SK-N-SH (cell line): ENCODE measurements around the gene MEF2C. TPM values are rescaled to one million over a fixed set of nuclear protein-coding genes. Genes with fewer than 3 reads are reported as not detected.

Experiments
- CTCF ChIA-PET: fragments of 300-600, 350-600 bp; formaldehyde crosslinking; extraction: SDS; loops from one replicate; lab custom pipeline; 2021; lab: Yijun Ruan, JAX
- POLR2A ChIA-PET: fragments of 350-600 bp; sonication (Branson Sonifier 250); formaldehyde crosslinking; extraction: SDS; loops from one replicate; lab custom pipeline; 2020; ENCODE audit warnings: antibody characterized with exemption, inconsistent platforms; lab: Yijun Ruan, JAX
- DNase-seq: peaks from one replicate; pipeline ENCODE4 v3.0.0; 2012
- H2AFZ ChIP-seq: fragments of 200-600 bp; sonication (generic); 2 replicates; pipeline ENCODE4 v1.8.1; 2016; ENCODE audit warnings: antibody characterized with exemption, mild to moderate bottlenecking, low read depth
- H3F3A ChIP-seq: fragments of 200-600 bp; sonication (generic); replicated peaks from 2 replicates; pipeline ENCODE3; 2016; ENCODE audit warnings: antibody characterized with exemption, mild to moderate bottlenecking; ENCODE audit not compliant: insufficient read depth
- H3K27ac ChIP-seq, 2 experiments: fragments of 200-500 bp in 1 of 2; fragments of 200-600 bp in 1 of 2; sonication (Bioruptor generic) in 1 of 2; sonication (generic), shearing (Covaris generic) in 1 of 2; 2 replicates each; pipeline versions ENCODE4 v1.5.1 to v1.6.1; 2014 to 2016; ENCODE audit warnings: low read depth in 2 of 2, inconsistent platforms in 1 of 2, low read length in 1 of 2, mild to moderate bottlenecking in 1 of 2, mixed read lengths in 1 of 2
- H3K27me3 ChIP-seq: fragments of 200-600 bp; sonication (generic), shearing (Covaris generic); 2 replicates; pipeline ENCODE4 v1.6.1; 2016; ENCODE audit warnings: mixed run types; ENCODE audit not compliant: insufficient read depth
- H3K36me3 ChIP-seq, 2 experiments: fragments of 200-500 bp in 1 of 2; fragments of 200-600 bp in 1 of 2; sonication (Bioruptor generic) in 1 of 2; sonication (generic) in 1 of 2; replicated peaks in 1 of 2; 2 replicates each; pipeline versions ENCODE3 to v1.5.1; 2014 to 2016; ENCODE audit warnings: low read length in 1 of 2, mild to moderate bottlenecking in 1 of 2; ENCODE audit not compliant: insufficient read depth in 2 of 2, control insufficient read depth in 1 of 2
- H3K4me1 ChIP-seq, 2 experiments: fragments of 200-500 bp in 1 of 2; fragments of 200-600 bp in 1 of 2; sonication (Bioruptor generic) in 1 of 2; sonication (generic), shearing (Covaris generic) in 1 of 2; 2 replicates each; pipeline versions ENCODE4 v1.5.1 to v1.6.1; 2014 to 2016; ENCODE audit warnings: low read depth in 1 of 2, low read length in 1 of 2, mixed run types in 1 of 2; ENCODE audit not compliant: insufficient read depth in 2 of 2, control insufficient read depth in 1 of 2
- H3K4me2 ChIP-seq: fragments of 200-600 bp; sonication (generic), shearing (Covaris generic); 2 replicates; pipeline ENCODE4 v1.6.1; 2017; ENCODE audit warnings: mixed run types
- H3K4me3 ChIP-seq, 2 experiments: fragments of 200-500 bp in 1 of 2; fragments of 200-600 bp in 1 of 2; sonication (Bioruptor generic) in 1 of 2; sonication (generic), shearing (Covaris generic) in 1 of 2; 2 replicates each; pipeline versions ENCODE4 v1.5.1 to v1.8.1; 2014 to 2016; ENCODE audit warnings: low read depth in 2 of 2, inconsistent platforms in 1 of 2, low read length in 1 of 2, mild to moderate bottlenecking in 1 of 2, mixed read lengths in 1 of 2, moderate library complexity in 1 of 2
- H3K79me2 ChIP-seq: fragments of 200-600 bp; sonication (generic); 2 replicates; pipeline ENCODE4 v1.8.1; 2017; ENCODE audit warnings: mild to moderate bottlenecking; ENCODE audit not compliant: insufficient read depth
- H3K9ac ChIP-seq: fragments of 200-600 bp; sonication (generic); 2 replicates; pipeline ENCODE4 v1.6.1; 2017; ENCODE audit warnings: mixed run types
- H3K9me2 ChIP-seq: fragments of 200-600 bp; sonication (generic); 2 replicates; pipeline ENCODE4 v1.6.1; 2017; ENCODE audit warnings: mixed run types
- H3K9me3 ChIP-seq: fragments of 200-600 bp; sonication (generic); 2 replicates; pipeline ENCODE4 v1.6.1; 2017; ENCODE audit warnings: mixed run types, mild to moderate bottlenecking, moderate library complexity
- H4K20me1 ChIP-seq: fragments of 200-600 bp; sonication (generic); 2 replicates; pipeline ENCODE4 v1.6.1; 2017; ENCODE audit warnings: mild to moderate bottlenecking, mixed run types; ENCODE audit not compliant: insufficient read depth
- FOSL2 ChIP-seq: IDR thresholded peaks from 2 replicates; pipeline ENCODE4 v1.4.0; 2012; ENCODE audit warnings: low read depth, mild to moderate bottlenecking, moderate library complexity, borderline replicate concordance
- FOXJ3 ChIP-seq: sonication (generic); formaldehyde crosslinking; IDR thresholded peaks from 2 replicates; pipeline ENCODE4 v1.5.1; 2020; ENCODE audit warnings: mild to moderate bottlenecking, missing genetic modification reagents
- JUND ChIP-seq: IDR thresholded peaks from 2 replicates; pipeline ENCODE4 v1.4.0; 2012
- MEF2A ChIP-seq: IDR thresholded peaks from 2 replicates; pipeline ENCODE4 v1.4.0; 2012; ENCODE audit warnings: low read depth, borderline replicate concordance
- NRF1 ChIP-seq: IDR thresholded peaks from 2 replicates; pipeline ENCODE4 v1.6.1; 2012; ENCODE audit warnings: low read depth, mild to moderate bottlenecking, low read length
- POLR2AphosphoS5 ChIP-seq: IDR thresholded peaks from 2 replicates; pipeline ENCODE4 v1.6.1; 2012; ENCODE audit warnings: low read depth, low read length
- RFX5 ChIP-seq: IDR thresholded peaks from 2 replicates; pipeline ENCODE4 v1.6.1; 2012; ENCODE audit warnings: mild to moderate bottlenecking, improper control_type of control experiment, low read length
- TCF12 ChIP-seq: IDR thresholded peaks from 2 replicates; pipeline ENCODE4 v1.4.0; 2012
- WGBS: methylation state at CpG from one replicate; pipeline ENCODE4 v1.1.6; 2017; ENCODE audit warnings: low lambda C conversion rate; 5-methylcytosine and 5-hydroxymethylcytosine counted together
- polyA plus RNA-seq, 3 experiments: library from polyadenylated mRNA; depleted of rRNA; stranded (reverse); fragments of >200 nt; gene quantifications; 2 replicates each; pipeline ENCODE4 v1.2.3, GENCODE V29; 2012
- TF ChIP-seq, protein P1 (sequence below): IDR thresholded peaks from 2 replicates; pipeline ENCODE4 v1.4.0; 2012; ENCODE audit warnings: low read depth
- TF ChIP-seq, protein P2 (sequence below): fragments of 200-600 bp; sonication (generic); IDR thresholded peaks from 2 replicates; pipeline ENCODE4 v1.6.1; 2017; ENCODE audit warnings: antibody characterized with exemption, mild to moderate bottlenecking, moderate library complexity

MEF2C gene
- polyA plus RNA-seq, 1 of the 3 experiments (the other 2 are of a cell fraction): 1.2 TPM

DNA sequence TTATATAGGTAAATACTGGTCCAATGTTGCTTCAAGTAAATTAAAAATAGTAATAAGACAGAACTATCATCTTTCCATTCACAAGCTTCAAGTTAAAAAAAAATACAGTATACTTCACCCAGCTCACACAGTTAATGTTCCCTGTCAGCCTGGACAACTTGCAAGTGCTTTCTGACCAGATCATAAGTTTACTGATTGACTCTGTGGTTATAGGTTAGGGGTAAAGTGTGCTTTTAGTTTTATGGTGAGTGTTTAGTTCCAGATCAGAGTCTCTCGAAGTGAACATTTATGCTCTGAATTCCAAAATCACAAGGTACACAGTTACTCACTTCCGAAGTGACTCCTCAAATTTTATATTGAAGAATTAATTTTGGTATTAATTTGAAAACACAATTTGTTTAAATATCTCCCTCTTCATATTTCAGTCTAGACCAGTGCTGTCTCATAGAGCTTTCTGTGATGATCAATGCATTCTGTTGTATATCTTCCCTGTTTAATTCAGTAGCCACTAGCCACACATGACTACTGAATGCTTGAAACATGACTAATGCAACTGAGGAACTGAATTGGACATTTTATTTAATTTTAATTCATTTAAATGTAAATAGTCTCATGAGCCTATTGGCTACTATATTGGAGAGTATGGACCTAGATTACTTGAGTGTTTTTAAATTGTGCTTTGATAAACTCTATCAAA, 90.7 kb downstream of the MEF2C start:
- H3K79me2 ChIP-seq: no peaks in the 10 kb centered on the region
- H3K9me3 ChIP-seq: no peaks in the 10 kb centered on the region
- CTCF ChIA-PET: interaction anchor here (0.6 kb wide), 1 partner anchor 16 kb away, joined by 3 read pairs; no protein-coding TSS in a partner anchor
- DNase-seq: no peak
- H4K20me1 ChIP-seq: no peaks in the 10 kb centered on the region
- POLR2A ChIA-PET: no interaction called here
- no peak overlapping the region for H3K9ac ChIP-seq
- H3K4me2 ChIP-seq: no peak overlapping the region
- no peaks in the 10 kb centered on the region for H3F3A ChIP-seq
- no peaks in the 10 kb centered on the region for H3K4me1 ChIP-seq
- H3K27me3 ChIP-seq: no peaks in the 10 kb centered on the region
- WGBS: 56% methylated on average over 2 of the region's 2 CpGs
- no peaks in the 10 kb centered on the region for H3K36me3 ChIP-seq
- H3K9me2 ChIP-seq: no peaks in the 10 kb centered on the region
- no peak overlapping the region for H3K27ac ChIP-seq
- no peak for TF ChIP-seq NRF1
- TF ChIP-seq POLR2AphosphoS5: no peak
- TF ChIP-seq MEF2A: no peak
- no peak for TF ChIP-seq FOXJ3
- no peak overlapping the region for H3K4me3 ChIP-seq
- H2AFZ ChIP-seq: no peak overlapping the region

DNA sequence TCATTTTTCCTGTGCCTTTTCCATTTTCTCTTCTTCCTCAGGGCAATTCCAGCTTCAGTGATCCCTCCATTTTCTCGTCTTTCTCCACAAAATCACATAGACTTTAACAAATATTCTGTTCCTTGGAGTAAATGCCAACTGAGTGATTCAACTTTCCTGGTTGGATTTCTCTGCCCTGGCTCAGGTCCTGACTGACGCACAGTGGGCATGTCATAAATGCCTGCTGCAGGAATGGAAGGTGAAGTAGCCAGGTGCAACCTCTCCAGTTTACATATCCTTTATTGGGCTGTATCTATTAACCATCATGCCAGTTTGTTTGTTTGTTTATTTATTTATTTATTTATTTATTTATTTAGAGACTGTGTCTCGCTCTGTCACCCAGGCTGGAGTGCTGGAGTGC, 95.1 kb downstream of the MEF2C start:
- TF ChIP-seq FOXJ3 (no peak), FOSL2 (peak; percentile 18; the same call in 1 of the 2 replicates), RFX5 (no peak), JUND (0 out of 2 replicates have a peak, but pooled peaks have one; percentile 34), TCF12 (no peak)
- TF ChIP-seq, protein P1, sequence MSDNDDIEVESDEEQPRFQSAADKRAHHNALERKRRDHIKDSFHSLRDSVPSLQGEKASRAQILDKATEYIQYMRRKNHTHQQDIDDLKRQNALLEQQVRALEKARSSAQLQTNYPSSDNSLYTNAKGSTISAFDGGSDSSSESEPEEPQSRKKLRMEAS: no peak
- TF ChIP-seq, protein P2, sequence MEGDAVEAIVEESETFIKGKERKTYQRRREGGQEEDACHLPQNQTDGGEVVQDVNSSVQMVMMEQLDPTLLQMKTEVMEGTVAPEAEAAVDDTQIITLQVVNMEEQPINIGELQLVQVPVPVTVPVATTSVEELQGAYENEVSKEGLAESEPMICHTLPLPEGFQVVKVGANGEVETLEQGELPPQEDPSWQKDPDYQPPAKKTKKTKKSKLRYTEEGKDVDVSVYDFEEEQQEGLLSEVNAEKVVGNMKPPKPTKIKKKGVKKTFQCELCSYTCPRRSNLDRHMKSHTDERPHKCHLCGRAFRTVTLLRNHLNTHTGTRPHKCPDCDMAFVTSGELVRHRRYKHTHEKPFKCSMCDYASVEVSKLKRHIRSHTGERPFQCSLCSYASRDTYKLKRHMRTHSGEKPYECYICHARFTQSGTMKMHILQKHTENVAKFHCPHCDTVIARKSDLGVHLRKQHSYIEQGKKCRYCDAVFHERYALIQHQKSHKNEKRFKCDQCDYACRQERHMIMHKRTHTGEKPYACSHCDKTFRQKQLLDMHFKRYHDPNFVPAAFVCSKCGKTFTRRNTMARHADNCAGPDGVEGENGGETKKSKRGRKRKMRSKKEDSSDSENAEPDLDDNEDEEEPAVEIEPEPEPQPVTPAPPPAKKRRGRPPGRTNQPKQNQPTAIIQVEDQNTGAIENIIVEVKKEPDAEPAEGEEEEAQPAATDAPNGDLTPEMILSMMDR: no peak
- TF ChIP-seq, all 33 proteins: peak for 2
- H4K20me1 ChIP-seq: no peaks in the 10 kb centered on the region
- H3K27me3 ChIP-seq: no peaks in the 10 kb centered on the region
- ChIA-PET POLR2A (no interaction called here), CTCF (interaction anchor here (1.7 kb wide), 1 partner anchor 64 kb away, joined by 4 read pairs; no protein-coding TSS in a partner anchor)
- no peak overlapping the region for H3K4me2 ChIP-seq
- no peaks in the 10 kb centered on the region for H3K9me2 ChIP-seq
- H2AFZ ChIP-seq: peak overlapping the region; percentile 48; the same call in 1 of the 2 replicates
- no peak overlapping the region for H3K4me3 ChIP-seq
- peaks cover 27% of the 10 kb centered on the region for H3F3A ChIP-seq
- H3K9ac ChIP-seq: no peak overlapping the region
- peaks cover 0 to 8% of the 10 kb centered on the region in 2 experiments; a peak in 3 of 4 replicates for H3K4me1 ChIP-seq
- DNase-seq: no peak
- WGBS: 82% methylated on average over 3 of the region's 3 CpGs
- no peaks in the 10 kb centered on the region for H3K79me2 ChIP-seq
- no peaks in the 10 kb centered on the region for H3K9me3 ChIP-seq
- H3K36me3 ChIP-seq: no peaks in the 10 kb centered on the region
- peak overlapping the region in 1 of 2 experiments; percentile 99; a peak in 2 of 4 replicates for H3K27ac ChIP-seq
